Measurements from ENCODE around the gene BCKDK.

Gene BCKDK

GRCh38 chr16:31114468-31114867, 6.3 kb downstream of the BCKDK start:
- no peak overlapping the region for H3K4me3 ChIP-seq (ENCODE audit: low read depth, low read length)
- no peak for TF ChIP-seq CTCF (IDR thresholded peaks at IDR 0.05; ENCODE audit: borderline replicate concordance, insufficient read depth, low read depth, low read length)

DNA sequence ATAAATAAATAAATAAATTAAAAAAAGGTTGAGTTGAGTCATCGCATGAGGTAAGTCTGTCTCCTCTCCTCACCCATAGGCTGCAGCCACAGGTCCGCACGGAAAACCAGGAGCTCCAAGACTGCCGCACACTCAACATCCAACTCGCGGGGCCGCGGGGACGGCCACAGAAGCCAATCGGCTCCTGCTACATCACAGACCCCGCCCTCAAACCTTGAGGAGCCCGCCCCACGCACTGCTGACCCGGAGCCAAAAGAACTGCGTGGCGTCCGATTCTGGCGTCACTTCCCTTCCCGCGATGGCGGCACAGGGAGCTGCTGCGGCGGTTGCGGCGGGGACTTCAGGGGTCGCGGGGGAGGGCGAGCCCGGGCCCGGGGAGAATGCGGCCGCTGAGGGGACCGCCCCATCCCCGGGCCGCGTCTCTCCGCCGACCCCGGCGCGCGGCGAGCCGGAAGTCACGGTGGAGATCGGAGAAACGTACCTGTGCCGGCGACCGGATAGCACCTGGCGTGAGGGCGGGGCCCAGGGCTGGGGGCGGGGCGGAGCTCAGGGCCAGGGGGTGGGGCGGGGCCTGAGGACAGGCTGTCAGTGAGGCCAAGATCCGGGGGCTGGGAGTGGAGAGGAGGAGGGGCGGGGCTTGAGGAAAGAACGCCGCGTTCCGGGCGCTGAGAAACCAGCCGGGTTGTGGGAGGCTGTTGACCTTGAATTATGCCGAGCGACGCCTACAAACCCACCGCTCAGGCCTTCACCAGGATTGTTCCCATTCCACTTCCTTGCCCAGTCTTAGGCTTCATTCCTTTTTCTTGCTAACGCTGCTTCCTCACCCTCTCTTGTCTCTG, 9.4 kb downstream of the BCKDK start, which contains the start of gene KAT8:
Gene KAT8, plus strand, starts transcription at position 281 of the 839 bp plus-strand sequence. Its CDS starts 18 bp downstream, at position 299.
- H3K4me3 ChIP-seq (ENCODE audit: low read depth, low read length), result peak within 1 kb of the TSS; percentile 72
- no peak for TF ChIP-seq CTCF (IDR thresholded peaks at IDR 0.05; ENCODE audit: borderline replicate concordance, insufficient read depth, low read depth, low read length)

DNA sequence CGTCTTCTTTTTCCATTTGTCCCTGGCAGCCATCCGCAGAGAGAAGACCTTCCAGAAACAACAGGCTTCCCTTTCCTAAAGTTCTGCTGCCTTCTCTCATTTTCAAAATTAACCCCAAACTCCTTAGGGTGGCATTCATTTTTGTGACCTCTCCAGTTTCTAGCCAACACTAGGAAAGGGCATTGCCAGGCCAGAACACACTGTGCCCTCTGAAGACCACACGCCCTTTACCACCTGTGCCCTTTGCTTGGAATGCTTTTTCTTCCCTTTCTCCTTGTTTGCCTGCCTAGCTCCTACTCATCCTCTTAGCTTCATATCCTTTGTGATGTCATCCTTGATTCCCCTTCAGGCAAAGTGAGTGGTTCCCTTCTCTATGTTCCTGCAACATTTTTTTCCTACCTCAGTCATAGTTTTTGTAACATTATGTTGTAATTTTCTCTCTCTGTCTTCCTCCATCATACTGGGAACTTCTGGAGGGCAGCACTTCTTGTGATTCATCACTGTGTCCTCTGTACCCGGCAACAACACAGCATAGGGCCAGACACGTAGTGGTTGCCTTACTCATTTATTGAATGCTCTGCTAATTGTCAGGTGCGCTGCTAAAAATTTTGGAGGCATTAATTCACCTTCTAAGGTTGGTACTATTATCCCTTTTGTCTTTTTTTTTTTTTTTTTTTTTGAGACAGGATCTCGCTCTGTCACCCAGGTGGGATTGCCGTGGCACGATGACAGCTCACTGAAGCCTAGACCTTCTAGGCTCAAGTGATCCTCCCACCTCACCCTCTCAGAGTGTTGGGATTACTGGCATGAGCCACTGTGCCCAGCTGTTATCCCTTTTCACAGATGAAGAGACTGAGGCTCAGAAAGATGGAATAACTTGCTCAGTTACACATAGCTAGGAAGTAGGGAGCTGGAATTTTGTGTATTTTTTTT, 10.3 kb downstream of the BCKDK start:
- H3K4me3 ChIP-seq (ENCODE audit: low read depth, low read length), result peak overlapping the region; percentile 72
- no peak for TF ChIP-seq CTCF (IDR thresholded peaks at IDR 0.05; ENCODE audit: borderline replicate concordance, insufficient read depth, low read depth, low read length)

- no peak overlapping the region for H3K4me3 ChIP-seq (ENCODE audit: low read depth, low read length)
- TF ChIP-seq CTCF (IDR thresholded peaks at IDR 0.05; ENCODE audit: borderline replicate concordance, insufficient read depth, low read depth, low read length), result no peak
These were observed 11.9 kb downstream of the BCKDK start for GRCh38 chr16:31120129-31120528.

GRCh38 chr16:31125844-31126243, 17.7 kb downstream of the BCKDK start:
- no peak overlapping the region for H3K4me3 ChIP-seq (ENCODE audit: low read depth, low read length)
- no peak for TF ChIP-seq CTCF (IDR thresholded peaks at IDR 0.05; ENCODE audit: borderline replicate concordance, insufficient read depth, low read depth, low read length)

DNA sequence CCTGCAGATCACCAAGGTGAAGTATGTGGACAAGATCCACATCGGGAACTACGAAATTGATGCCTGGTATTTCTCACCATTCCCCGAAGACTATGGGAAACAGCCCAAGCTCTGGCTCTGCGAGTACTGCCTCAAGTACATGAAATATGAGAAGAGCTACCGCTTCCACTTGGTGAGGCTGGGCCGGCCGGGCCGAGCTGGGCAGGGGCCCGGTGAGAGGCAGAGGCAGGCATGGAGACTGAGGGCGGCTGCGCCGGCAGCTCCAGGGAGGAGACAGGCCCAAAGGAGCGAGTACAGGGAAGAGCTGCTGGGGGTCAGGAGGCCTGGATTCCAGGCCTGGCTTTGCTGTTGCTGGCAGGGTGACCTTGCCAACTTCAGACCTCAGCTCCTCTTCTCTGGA, 19.0 kb downstream of the BCKDK start:
- no peak overlapping the region for H3K4me3 ChIP-seq (ENCODE audit: low read depth, low read length)
- no peak for TF ChIP-seq CTCF (IDR thresholded peaks at IDR 0.05; ENCODE audit: borderline replicate concordance, insufficient read depth, low read depth, low read length)

Data from GM12875 (cell line).